IPS-15b (cell line): ENCODE measurements around the gene ARID5B.

Experiments
- H3K27me3 ChIP-seq: one replicate; pipeline ENCODE4 v1.6.1; 2013; ENCODE audit warnings: low read length; ENCODE audit not compliant: control insufficient read depth, insufficient read depth
- H3K36me3 ChIP-seq: one replicate; pipeline ENCODE4 v1.6.1; 2013; ENCODE audit warnings: low read length; ENCODE audit not compliant: control insufficient read depth, insufficient read depth
- H3K4me1 ChIP-seq: one replicate; pipeline ENCODE4 v1.6.1; 2013; ENCODE audit warnings: mild to moderate bottlenecking, low read length; ENCODE audit not compliant: control insufficient read depth, insufficient read depth
- H3K4me3 ChIP-seq: one replicate; pipeline ENCODE4 v1.5.1; 2013; ENCODE audit warnings: low read depth, low read length
- H3K9ac ChIP-seq: one replicate; pipeline ENCODE4 v1.6.1; 2013; ENCODE audit warnings: low read depth, mild to moderate bottlenecking, low read length
- H3K9me3 ChIP-seq: one replicate; pipeline ENCODE4 v1.6.1; 2013; ENCODE audit warnings: mild to moderate bottlenecking, low read length; ENCODE audit not compliant: control insufficient read depth, insufficient read depth

The ARID5B gene

GRCh38 chr10:62048919-62049623 lies 147.6 kb downstream of the ARID5B start:
- H3K27me3 ChIP-seq = peaks cover 14% of the 10 kb centered on the region
- H3K9me3 ChIP-seq = no peaks in the 10 kb centered on the region
- peaks cover 28% of the 10 kb centered on the region for H3K4me1 ChIP-seq
- H3K9ac ChIP-seq = peak overlapping the region; percentile 47
- peak overlapping the region; percentile 41 for H3K4me3 ChIP-seq
- no peaks in the 10 kb centered on the region for H3K36me3 ChIP-seq

GRCh38 chr10:62049624-62050345 lies 148.3 kb downstream of the ARID5B start:
- Histone ChIP-seq H3K4me3 (peak overlapping the region; percentile 41), H3K27me3 (peaks cover 14% of the 10 kb centered on the region), H3K9me3 (no peaks in the 10 kb centered on the region), H3K36me3 (no peaks in the 10 kb centered on the region), H3K9ac (peak overlapping the region; percentile 47), H3K4me1 (peaks cover 28% of the 10 kb centered on the region)

DNA sequence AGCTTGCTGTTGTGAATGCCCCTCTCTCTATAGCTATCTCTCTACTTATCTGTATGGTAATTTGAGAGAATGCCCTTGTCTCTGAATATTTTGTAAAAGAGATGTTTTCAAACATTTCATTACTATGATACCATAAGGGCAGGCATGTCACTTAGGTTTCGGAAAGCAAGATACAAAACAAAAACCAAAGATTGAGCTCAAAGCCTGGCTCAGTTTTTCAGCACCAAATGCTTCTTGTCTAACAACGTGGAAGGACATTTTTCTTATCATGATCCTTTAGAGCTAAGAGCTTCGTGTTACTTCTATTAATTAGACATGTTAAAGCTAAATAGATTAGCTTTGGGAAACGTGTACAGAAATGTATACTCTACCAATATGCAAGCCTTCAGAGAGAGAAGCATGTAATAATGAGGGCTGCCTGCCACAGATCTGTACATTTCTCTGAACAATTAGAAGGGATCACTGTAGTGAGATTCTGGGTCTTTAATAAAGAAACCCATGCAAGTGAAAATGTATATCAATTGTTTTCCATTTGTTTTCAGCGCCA lies 148.9 kb downstream of the ARID5B start:
- no peak overlapping the region for H3K4me3 ChIP-seq
- H3K9ac ChIP-seq = no peak overlapping the region
- peaks cover 14% of the 10 kb centered on the region for H3K27me3 ChIP-seq
- H3K9me3 ChIP-seq = no peaks in the 10 kb centered on the region
- peaks cover 28% of the 10 kb centered on the region for H3K4me1 ChIP-seq
- H3K36me3 ChIP-seq = no peaks in the 10 kb centered on the region

DNA sequence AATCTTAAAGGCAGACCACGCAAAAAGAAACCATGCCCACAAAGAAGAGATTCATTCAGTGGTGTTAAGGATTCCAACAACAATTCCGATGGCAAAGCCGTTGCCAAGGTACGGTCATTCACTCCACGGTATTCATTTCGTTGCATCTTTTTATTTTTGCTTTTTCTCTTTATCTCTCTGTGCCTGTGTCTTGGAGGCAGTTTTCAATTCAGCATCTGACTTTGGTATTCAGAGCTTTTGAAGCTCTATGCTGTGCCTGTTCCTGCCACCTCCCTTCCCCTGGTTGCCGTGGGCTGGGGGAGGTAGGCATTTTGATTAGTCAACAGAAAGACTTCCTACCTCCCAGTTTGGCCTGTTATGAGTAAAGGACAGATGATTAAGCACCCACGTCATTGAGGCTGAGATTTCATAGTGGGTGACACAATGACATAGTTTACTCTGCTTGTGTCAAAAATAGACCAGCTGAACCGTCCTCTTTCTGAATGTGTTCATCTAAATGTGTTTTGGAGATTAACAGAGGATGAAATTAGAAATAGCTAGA lies 149.5 kb downstream of the ARID5B start:
- no peaks in the 10 kb centered on the region for H3K36me3 ChIP-seq
- peaks cover 14% of the 10 kb centered on the region for H3K27me3 ChIP-seq
- no peak overlapping the region for H3K4me3 ChIP-seq
- no peaks in the 10 kb centered on the region for H3K9me3 ChIP-seq
- no peak overlapping the region for H3K9ac ChIP-seq
- peaks cover 28% of the 10 kb centered on the region for H3K4me1 ChIP-seq

- Histone ChIP-seq H3K27me3 (peaks cover 14% of the 10 kb centered on the region), H3K4me3 (no peak overlapping the region), H3K36me3 (no peaks in the 10 kb centered on the region), H3K9ac (no peak overlapping the region), H3K9me3 (no peaks in the 10 kb centered on the region), H3K4me1 (peaks cover 28% of the 10 kb centered on the region)
Measured at GRCh38 chr10:62052276-62052675, 150.8 kb downstream of the ARID5B start.

DNA sequence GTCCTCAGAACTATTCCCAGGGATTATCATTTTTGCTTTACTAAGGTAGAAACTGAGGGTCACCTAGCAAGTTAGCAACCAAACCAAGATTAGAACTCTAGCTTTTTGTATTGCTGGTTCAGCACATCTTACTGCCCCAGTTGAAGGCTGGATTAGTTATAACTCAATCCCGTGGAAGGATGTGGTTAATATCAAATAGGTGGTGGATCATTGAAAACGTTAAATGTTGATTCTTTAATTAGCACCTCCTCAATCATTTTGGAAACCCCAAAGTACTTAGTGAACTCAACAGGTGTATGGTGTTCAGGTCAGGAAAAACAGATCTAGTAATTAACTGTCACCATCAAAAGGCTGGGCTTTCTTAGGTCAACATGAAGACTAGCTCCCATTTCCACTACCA lies 152.4 kb downstream of the ARID5B start:
- H3K4me1 ChIP-seq = peaks cover 23% of the 10 kb centered on the region
- peaks cover 9% of the 10 kb centered on the region for H3K27me3 ChIP-seq
- H3K4me3 ChIP-seq = no peak overlapping the region
- no peaks in the 10 kb centered on the region for H3K36me3 ChIP-seq
- H3K9ac ChIP-seq = no peak overlapping the region
- H3K9me3 ChIP-seq = no peaks in the 10 kb centered on the region

DNA sequence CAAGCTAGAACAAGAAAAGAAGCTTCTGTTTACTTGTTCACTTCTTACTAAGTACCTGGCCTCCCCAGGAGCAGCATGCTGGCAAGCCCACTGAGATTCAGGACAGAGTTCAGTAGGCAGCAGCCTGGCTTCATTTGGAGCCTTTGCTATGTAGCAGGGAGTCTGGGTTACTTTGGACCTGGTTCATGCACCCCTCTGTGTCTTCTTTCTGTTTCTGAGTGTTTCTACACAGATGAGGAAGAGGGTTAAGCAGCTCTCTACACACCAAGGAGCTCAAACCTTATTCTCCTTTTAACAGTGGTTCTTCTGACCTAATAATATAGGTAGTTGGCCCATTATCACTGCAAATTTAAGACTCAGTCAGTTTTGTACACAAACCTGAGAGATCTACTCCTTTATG lies 152.9 kb downstream of the ARID5B start:
- Histone ChIP-seq H3K36me3 (no peaks in the 10 kb centered on the region), H3K9ac (no peak overlapping the region), H3K4me1 (peaks cover 17% of the 10 kb centered on the region), H3K4me3 (no peak overlapping the region), H3K27me3 (peaks cover 6% of the 10 kb centered on the region), H3K9me3 (no peaks in the 10 kb centered on the region)

GRCh38 chr10:62054830-62055229 lies 153.3 kb downstream of the ARID5B start:
- Histone ChIP-seq H3K36me3 (no peaks in the 10 kb centered on the region), H3K4me3 (no peak overlapping the region), H3K9me3 (no peaks in the 10 kb centered on the region), H3K4me1 (peaks cover 13% of the 10 kb centered on the region), H3K9ac (no peak overlapping the region), H3K27me3 (peaks cover 2% of the 10 kb centered on the region)

DNA sequence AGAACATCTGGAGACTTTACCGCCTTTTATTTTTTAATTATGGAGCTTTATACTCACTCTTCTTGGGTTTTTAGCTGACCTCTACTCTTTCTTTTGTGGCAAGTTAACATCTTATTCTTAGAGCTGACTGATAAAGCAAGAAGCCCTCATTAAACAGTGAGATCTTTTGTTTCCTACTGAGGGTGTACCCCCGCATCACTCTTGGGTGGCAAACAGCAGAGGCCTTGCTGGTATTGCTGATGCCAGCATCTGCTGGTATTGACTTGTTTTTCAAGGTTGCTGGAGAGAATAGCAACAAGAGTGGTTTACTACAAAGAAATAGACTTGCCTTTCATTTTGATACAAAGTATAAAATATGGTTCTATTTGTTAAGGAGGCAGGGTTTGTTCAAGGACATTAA lies 154.7 kb downstream of the ARID5B start:
- Histone ChIP-seq H3K4me3 (no peak overlapping the region), H3K27me3 (no peaks in the 10 kb centered on the region), H3K9me3 (no peaks in the 10 kb centered on the region), H3K36me3 (no peaks in the 10 kb centered on the region), H3K9ac (no peak overlapping the region), H3K4me1 (peaks cover 5% of the 10 kb centered on the region)

DNA sequence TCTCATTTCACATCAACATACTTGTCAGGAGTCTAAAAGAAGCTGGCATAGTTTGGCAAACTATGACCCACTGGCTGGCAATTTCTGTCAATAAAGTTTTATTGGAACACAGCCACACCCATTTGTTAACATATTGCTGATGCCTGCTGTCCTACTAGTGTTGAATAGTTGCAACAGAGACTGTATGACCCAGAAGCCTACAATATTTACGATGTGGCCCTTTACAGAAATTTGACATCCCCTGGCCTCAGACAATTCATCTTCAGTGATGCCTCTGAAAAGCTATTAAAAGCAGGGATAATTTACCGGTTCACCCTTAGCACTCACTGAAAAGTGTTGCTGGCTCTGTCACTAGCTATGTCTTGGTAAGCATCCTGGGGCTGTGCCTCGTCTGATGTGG lies 155.2 kb downstream of the ARID5B start:
- Histone ChIP-seq H3K4me3 (no peak overlapping the region), H3K9ac (no peak overlapping the region), H3K27me3 (no peaks in the 10 kb centered on the region), H3K4me1 (peaks cover 2% of the 10 kb centered on the region), H3K9me3 (no peaks in the 10 kb centered on the region), H3K36me3 (no peaks in the 10 kb centered on the region)

DNA sequence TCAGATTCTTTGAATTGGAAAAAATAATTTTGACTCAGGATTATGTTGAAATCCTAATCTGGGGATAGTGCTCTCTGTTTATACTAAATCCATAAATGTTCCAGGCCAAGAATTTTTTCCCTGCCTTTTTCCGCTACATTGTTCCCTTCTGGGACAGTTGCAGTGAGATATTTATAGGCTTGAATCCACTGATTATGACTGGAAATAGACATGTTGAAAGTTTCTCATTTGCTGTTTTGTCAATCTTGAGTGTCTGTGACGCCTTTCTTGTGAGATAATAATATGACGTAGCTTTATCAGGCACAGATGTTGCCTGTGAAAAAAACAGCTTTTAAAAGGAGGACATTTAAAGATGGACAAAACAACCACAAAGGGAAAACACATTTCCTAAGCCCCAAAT lies 155.9 kb downstream of the ARID5B start:
- Histone ChIP-seq H3K4me1 (no peaks in the 10 kb centered on the region), H3K36me3 (no peaks in the 10 kb centered on the region), H3K9ac (no peak overlapping the region), H3K27me3 (no peaks in the 10 kb centered on the region), H3K9me3 (no peaks in the 10 kb centered on the region), H3K4me3 (no peak overlapping the region)

GRCh38 chr10:62057850-62058249 lies 156.4 kb downstream of the ARID5B start:
- no peak overlapping the region for H3K9ac ChIP-seq
- no peaks in the 10 kb centered on the region for H3K4me1 ChIP-seq

More at GRCh38 chr10:62057850-62058249, 156.4 kb downstream of the ARID5B start:
- no peak overlapping the region for H3K4me3 ChIP-seq
- no peaks in the 10 kb centered on the region for H3K36me3 ChIP-seq
- no peaks in the 10 kb centered on the region for H3K9me3 ChIP-seq
- no peaks in the 10 kb centered on the region for H3K27me3 ChIP-seq
